SK-N-SH (cell line): Measurements from ENCODE around the gene SALL3. TPM values are rescaled to one million over a fixed set of nuclear protein-coding genes. Genes with fewer than 3 reads are reported as not detected.

ENCODE experiments used
- CTCF ChIA-PET: fragments of 300-600, 350-600 bp; formaldehyde crosslinking; extraction: SDS; loops from one replicate; lab custom pipeline; 2021; lab: Yijun Ruan, JAX
- POLR2A ChIA-PET: fragments of 350-600 bp; sonication (Branson Sonifier 250); formaldehyde crosslinking; extraction: SDS; loops from one replicate; lab custom pipeline; 2020; ENCODE audit warnings: antibody characterized with exemption, inconsistent platforms; lab: Yijun Ruan, JAX
- DNase-seq: peaks from one replicate; pipeline ENCODE4 v3.0.0; 2012
- H2AFZ ChIP-seq: fragments of 200-600 bp; sonication (generic); 2 replicates; pipeline ENCODE4 v1.8.1; 2016; ENCODE audit warnings: antibody characterized with exemption, mild to moderate bottlenecking, low read depth
- H3F3A ChIP-seq: fragments of 200-600 bp; sonication (generic); replicated peaks from 2 replicates; pipeline ENCODE3; 2016; ENCODE audit warnings: antibody characterized with exemption, mild to moderate bottlenecking; ENCODE audit not compliant: insufficient read depth
- H3K27ac ChIP-seq, 2 experiments: fragments of 200-500 bp in 1 of 2; fragments of 200-600 bp in 1 of 2; sonication (Bioruptor generic) in 1 of 2; sonication (generic), shearing (Covaris generic) in 1 of 2; 2 replicates each; pipeline versions ENCODE4 v1.5.1 to v1.6.1; 2014 to 2016; ENCODE audit warnings: low read depth in 2 of 2, inconsistent platforms in 1 of 2, low read length in 1 of 2, mild to moderate bottlenecking in 1 of 2, mixed read lengths in 1 of 2
- H3K27me3 ChIP-seq: fragments of 200-600 bp; sonication (generic), shearing (Covaris generic); 2 replicates; pipeline ENCODE4 v1.6.1; 2016; ENCODE audit warnings: mixed run types; ENCODE audit not compliant: insufficient read depth
- H3K36me3 ChIP-seq, 2 experiments: fragments of 200-500 bp in 1 of 2; fragments of 200-600 bp in 1 of 2; sonication (Bioruptor generic) in 1 of 2; sonication (generic) in 1 of 2; replicated peaks in 1 of 2; 2 replicates each; pipeline versions ENCODE3 to v1.5.1; 2014 to 2016; ENCODE audit warnings: low read length in 1 of 2, mild to moderate bottlenecking in 1 of 2; ENCODE audit not compliant: insufficient read depth in 2 of 2, control insufficient read depth in 1 of 2
- H3K4me1 ChIP-seq, 2 experiments: fragments of 200-500 bp in 1 of 2; fragments of 200-600 bp in 1 of 2; sonication (Bioruptor generic) in 1 of 2; sonication (generic), shearing (Covaris generic) in 1 of 2; 2 replicates each; pipeline versions ENCODE4 v1.5.1 to v1.6.1; 2014 to 2016; ENCODE audit warnings: low read depth in 1 of 2, low read length in 1 of 2, mixed run types in 1 of 2; ENCODE audit not compliant: insufficient read depth in 2 of 2, control insufficient read depth in 1 of 2
- H3K4me2 ChIP-seq: fragments of 200-600 bp; sonication (generic), shearing (Covaris generic); 2 replicates; pipeline ENCODE4 v1.6.1; 2017; ENCODE audit warnings: mixed run types
- H3K4me3 ChIP-seq, 2 experiments: fragments of 200-500 bp in 1 of 2; fragments of 200-600 bp in 1 of 2; sonication (Bioruptor generic) in 1 of 2; sonication (generic), shearing (Covaris generic) in 1 of 2; 2 replicates each; pipeline versions ENCODE4 v1.5.1 to v1.8.1; 2014 to 2016; ENCODE audit warnings: low read depth in 2 of 2, inconsistent platforms in 1 of 2, low read length in 1 of 2, mild to moderate bottlenecking in 1 of 2, mixed read lengths in 1 of 2, moderate library complexity in 1 of 2
- H3K79me2 ChIP-seq: fragments of 200-600 bp; sonication (generic); 2 replicates; pipeline ENCODE4 v1.8.1; 2017; ENCODE audit warnings: mild to moderate bottlenecking; ENCODE audit not compliant: insufficient read depth
- H3K9ac ChIP-seq: fragments of 200-600 bp; sonication (generic); 2 replicates; pipeline ENCODE4 v1.6.1; 2017; ENCODE audit warnings: mixed run types
- H3K9me2 ChIP-seq: fragments of 200-600 bp; sonication (generic); 2 replicates; pipeline ENCODE4 v1.6.1; 2017; ENCODE audit warnings: mixed run types
- H3K9me3 ChIP-seq: fragments of 200-600 bp; sonication (generic); 2 replicates; pipeline ENCODE4 v1.6.1; 2017; ENCODE audit warnings: mixed run types, mild to moderate bottlenecking, moderate library complexity
- H4K20me1 ChIP-seq: fragments of 200-600 bp; sonication (generic); 2 replicates; pipeline ENCODE4 v1.6.1; 2017; ENCODE audit warnings: mild to moderate bottlenecking, mixed run types; ENCODE audit not compliant: insufficient read depth
- CHD2 ChIP-seq: fragments of 150-350 bp; IDR thresholded peaks from 2 replicates; pipeline ENCODE4 v1.6.1; 2018; ENCODE audit warnings: low read length; ENCODE audit not compliant: partially characterized antibody
- ELF1 ChIP-seq: IDR thresholded peaks from 2 replicates; pipeline ENCODE4 v1.4.0; 2012
- EP300 ChIP-seq, 2 experiments: IDR thresholded peaks; 2 replicates each; pipeline versions ENCODE4 v1.4.0 to v1.6.1; 2012; ENCODE audit warnings: borderline replicate concordance in 1 of 2, low read depth in 1 of 2, low read length in 1 of 2
- EZH2phosphoT487 ChIP-seq: fragments of 200-600 bp; sonication (generic); IDR thresholded peaks from 2 replicates; pipeline ENCODE4 v1.6.1; 2017; ENCODE audit warnings: low read depth, mixed run types, mild to moderate bottlenecking, antibody characterized with exemption, moderate library complexity, borderline replicate concordance
- FOXJ3 ChIP-seq: sonication (generic); formaldehyde crosslinking; IDR thresholded peaks from 2 replicates; pipeline ENCODE4 v1.5.1; 2020; ENCODE audit warnings: mild to moderate bottlenecking, missing genetic modification reagents
- FOXM1 ChIP-seq: IDR thresholded peaks from 2 replicates; pipeline ENCODE4 v1.4.0; 2012; ENCODE audit warnings: low read depth, mild to moderate bottlenecking
- GABPA ChIP-seq: IDR thresholded peaks from 2 replicates; pipeline ENCODE4 v1.4.0; 2012; ENCODE audit warnings: low read depth, mild to moderate bottlenecking
- GATA2 ChIP-seq: sonication (generic); formaldehyde crosslinking; IDR thresholded peaks from 2 replicates; pipeline ENCODE4 v1.5.0; 2020; ENCODE audit warnings: mild to moderate bottlenecking, missing genetic modification reagents
- JUND ChIP-seq: IDR thresholded peaks from 2 replicates; pipeline ENCODE4 v1.4.0; 2012
- MEF2A ChIP-seq: IDR thresholded peaks from 2 replicates; pipeline ENCODE4 v1.4.0; 2012; ENCODE audit warnings: low read depth, borderline replicate concordance
- MXI1 ChIP-seq: IDR thresholded peaks from 2 replicates; pipeline ENCODE4 v1.6.1; 2012; ENCODE audit warnings: mild to moderate bottlenecking, low read depth, low read length, improper control_type of control experiment
- NRF1 ChIP-seq: IDR thresholded peaks from 2 replicates; pipeline ENCODE4 v1.6.1; 2012; ENCODE audit warnings: low read depth, mild to moderate bottlenecking, low read length
- POLR2AphosphoS5 ChIP-seq: IDR thresholded peaks from 2 replicates; pipeline ENCODE4 v1.6.1; 2012; ENCODE audit warnings: low read depth, low read length
- RCOR1 ChIP-seq: fragments of 150-350 bp; IDR thresholded peaks from 2 replicates; pipeline ENCODE4 v1.6.1; 2017; ENCODE audit warnings: antibody characterized with exemption, low read length
- RFX5 ChIP-seq: IDR thresholded peaks from 2 replicates; pipeline ENCODE4 v1.6.1; 2012; ENCODE audit warnings: mild to moderate bottlenecking, improper control_type of control experiment, low read length
- SIN3A ChIP-seq: IDR thresholded peaks from 2 replicates; pipeline ENCODE4 v1.6.1; 2012; ENCODE audit warnings: low read depth, mild to moderate bottlenecking, low read length, moderate library complexity, borderline replicate concordance
- TCF12 ChIP-seq: IDR thresholded peaks from 2 replicates; pipeline ENCODE4 v1.4.0; 2012
- TEAD4 ChIP-seq: IDR thresholded peaks from 2 replicates; pipeline ENCODE4 v1.4.0; 2012; ENCODE audit warnings: mild to moderate bottlenecking, borderline replicate concordance; ENCODE audit not compliant: insufficient read depth
- ZBTB33 ChIP-seq: IDR thresholded peaks from 2 replicates; pipeline ENCODE4 v1.4.0; 2012; ENCODE audit warnings: low read depth, borderline replicate concordance
- WGBS: methylation state at CpG from one replicate; pipeline ENCODE4 v1.1.6; 2017; ENCODE audit warnings: low lambda C conversion rate; 5-methylcytosine and 5-hydroxymethylcytosine counted together
- polyA plus RNA-seq, 3 experiments: library from polyadenylated mRNA; depleted of rRNA; stranded (reverse); fragments of >200 nt; gene quantifications; 2 replicates each; pipeline ENCODE4 v1.2.3, GENCODE V29; 2012
- TF ChIP-seq, protein P1 (sequence below): fragments of 150-350 bp; IDR thresholded peaks from 2 replicates; pipeline ENCODE4 v1.6.1; 2017; ENCODE audit warnings: antibody characterized with exemption, low read length, low read depth, borderline replicate concordance

Gene SALL3
- polyA plus RNA-seq, 1 of the 3 experiments (the other 2 are of a cell fraction), result not detected

- Histone ChIP-seq H3K9me2 (no peaks in the 10 kb centered on the region), H3K27ac (no peak overlapping the region), H3K4me3 (no peak overlapping the region), H3K27me3 (peaks cover 83% of the 10 kb centered on the region), H3K4me2 (no peak overlapping the region), H2AFZ (no peak overlapping the region), H3F3A (no peaks in the 10 kb centered on the region), H3K9me3 (no peaks in the 10 kb centered on the region), H3K9ac (no peak overlapping the region), H4K20me1 (0 out of 2 replicates have a peak, but pooled peaks cover 3% of the 10 kb centered on the region), H3K4me1 (no peaks in the 10 kb centered on the region), H3K79me2 (no peaks in the 10 kb centered on the region), H3K36me3 (no peaks in the 10 kb centered on the region)
- ChIA-PET POLR2A (no interaction called here), CTCF (interaction anchor here (0.9 to 1.5 kb wide), 3 partner anchors 10 to 1076 kb away, joined by 3 to 7 read pairs (median 3); no protein-coding TSS in a partner anchor)
- TF ChIP-seq EP300 (IDR thresholded peaks at IDR 0.05; ENCODE audit: borderline replicate concordance in 1 of 2, low read depth in 1 of 2, low read length in 1 of 2), result no peak
- TF ChIP-seq EZH2phosphoT487, result no peak
- TF ChIP-seq JUND, result no peak
- no peak for TF ChIP-seq FOXM1
- no peak for TF ChIP-seq MEF2A
- no peak for DNase-seq
- WGBS, result 7% methylated on average over 4 of the region's 4 CpGs
These were observed 3.8 kb upstream of the SALL3 start for GRCh38 chr18:78975699-78976335.

GRCh38 chr18:78976765-78977636 is 2.6 kb upstream of the SALL3 start:
- H4K20me1 ChIP-seq, result 0 out of 2 replicates have a peak, but pooled peaks cover 3% of the 10 kb centered on the region
- no peak overlapping the region for H3K4me2 ChIP-seq
- no peak overlapping the region for H2AFZ ChIP-seq
- ChIA-PET POLR2A (no interaction called here), CTCF (interaction anchor here (1.1 kb wide), 1 partner anchor 9 kb away, joined by 3 read pairs; no protein-coding TSS in a partner anchor)
- 11% methylated on average over 43 of the region's 51 CpGs for WGBS
- TF ChIP-seq MXI1, result no peak
- TF ChIP-seq CHD2, result no peak
- TF ChIP-seq ELF1, result no peak
- TF ChIP-seq MEF2A, result no peak
- TF ChIP-seq SIN3A, result no peak
- TF ChIP-seq RFX5, result no peak
- TF ChIP-seq NRF1, result no peak
- TF ChIP-seq GABPA, result no peak
- no peak for TF ChIP-seq FOXM1
- TF ChIP-seq POLR2AphosphoS5, result no peak
- TF ChIP-seq EP300 (IDR thresholded peaks at IDR 0.05; ENCODE audit: borderline replicate concordance in 1 of 2, low read depth in 1 of 2, low read length in 1 of 2), result no peak
- TF ChIP-seq FOXJ3 (CRISPR knock-in tag), result no peak
- no peak for TF ChIP-seq ZBTB33
- no peak for TF ChIP-seq GATA2 (CRISPR knock-in tag)
- TF ChIP-seq TEAD4, result no peak
- no peak for TF ChIP-seq TCF12
- TF ChIP-seq, protein P1, sequence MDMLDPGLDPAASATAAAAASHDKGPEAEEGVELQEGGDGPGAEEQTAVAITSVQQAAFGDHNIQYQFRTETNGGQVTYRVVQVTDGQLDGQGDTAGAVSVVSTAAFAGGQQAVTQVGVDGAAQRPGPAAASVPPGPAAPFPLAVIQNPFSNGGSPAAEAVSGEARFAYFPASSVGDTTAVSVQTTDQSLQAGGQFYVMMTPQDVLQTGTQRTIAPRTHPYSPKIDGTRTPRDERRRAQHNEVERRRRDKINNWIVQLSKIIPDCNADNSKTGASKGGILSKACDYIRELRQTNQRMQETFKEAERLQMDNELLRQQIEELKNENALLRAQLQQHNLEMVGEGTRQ, result no peak
- TF ChIP-seq RCOR1, result no peak
- no peak for DNase-seq
- no peaks in the 10 kb centered on the region for H3K9me3 ChIP-seq
- H3K9me2 ChIP-seq, result no peaks in the 10 kb centered on the region
- H3K4me1 ChIP-seq, result no peaks in the 10 kb centered on the region
- H3K79me2 ChIP-seq, result no peaks in the 10 kb centered on the region
- no peak overlapping the region for H3K4me3 ChIP-seq
- no peak overlapping the region for H3K9ac ChIP-seq
- no peaks in the 10 kb centered on the region for H3F3A ChIP-seq
- H3K36me3 ChIP-seq, result no peaks in the 10 kb centered on the region
- H3K27me3 ChIP-seq, result peaks cover 83% of the 10 kb centered on the region
- no peak overlapping the region for H3K27ac ChIP-seq
